Kidney tubule cell (primary cell): ENCODE measurements around the gene CYYR1.
"Not testable (repeated sequence)": the region's sequence is repeated elsewhere in the genome, so short reads cannot be mapped to it uniquely, and the experiment has no call there.

Experiments used
- DNase-seq: peaks from one replicate; pipeline ENCODE4 v3.0.0-alpha.2; 2018; ENCODE audit warnings: low spot score

The CYYR1 gene

DNA sequence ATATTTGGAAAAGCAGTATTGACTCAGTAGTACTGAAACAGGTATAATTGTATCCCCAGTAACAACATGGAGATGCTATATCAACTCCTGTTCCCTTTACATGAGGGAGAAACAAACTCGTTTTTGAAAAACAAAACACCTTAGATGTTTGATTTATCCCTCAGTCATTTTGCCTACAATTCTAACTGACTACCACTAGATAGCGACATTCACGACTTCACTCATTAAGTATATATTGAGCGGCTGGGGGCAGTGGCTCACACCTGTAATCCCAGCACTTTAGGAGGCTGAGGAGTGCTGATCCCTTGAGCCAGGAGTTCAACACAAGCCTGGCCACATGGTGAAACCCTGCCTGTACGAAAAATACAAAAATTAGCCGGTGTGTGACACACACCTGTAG is 83.3 kb downstream of the CYYR1 start:
- no peak for DNase-seq

DNA sequence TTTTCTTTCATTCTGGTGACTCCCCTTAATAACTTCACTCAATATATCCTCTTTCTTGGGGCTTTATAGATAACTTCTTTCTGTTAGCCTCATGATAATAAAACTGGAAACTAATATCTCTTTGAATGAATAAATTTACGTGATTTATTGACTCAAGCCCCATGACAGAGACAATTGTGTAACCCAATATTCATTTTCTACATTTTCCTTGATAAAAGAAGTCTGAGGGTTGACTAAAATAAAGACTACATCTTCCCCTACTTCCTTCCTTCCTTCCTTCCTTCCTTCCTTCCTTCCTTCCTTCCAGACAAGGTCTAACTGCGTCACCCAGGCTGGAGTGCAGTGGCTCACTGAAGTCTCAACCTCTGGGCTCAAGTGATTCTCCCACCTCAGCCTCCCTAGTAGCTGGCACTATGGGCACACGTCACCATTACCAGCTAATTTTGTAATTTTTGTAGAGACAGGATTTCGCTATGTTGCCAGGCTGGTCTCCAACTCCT is 85.1 kb downstream of the CYYR1 start:
- DNase-seq, result no peak

- no peak for DNase-seq
Measured at GRCh38 chr21:26473471-26473870, 99.6 kb downstream of the CYYR1 start.

GRCh38 chr21:26471099-26471471 is 102.0 kb downstream of the CYYR1 start:
- DNase-seq, result no peak

DNA sequence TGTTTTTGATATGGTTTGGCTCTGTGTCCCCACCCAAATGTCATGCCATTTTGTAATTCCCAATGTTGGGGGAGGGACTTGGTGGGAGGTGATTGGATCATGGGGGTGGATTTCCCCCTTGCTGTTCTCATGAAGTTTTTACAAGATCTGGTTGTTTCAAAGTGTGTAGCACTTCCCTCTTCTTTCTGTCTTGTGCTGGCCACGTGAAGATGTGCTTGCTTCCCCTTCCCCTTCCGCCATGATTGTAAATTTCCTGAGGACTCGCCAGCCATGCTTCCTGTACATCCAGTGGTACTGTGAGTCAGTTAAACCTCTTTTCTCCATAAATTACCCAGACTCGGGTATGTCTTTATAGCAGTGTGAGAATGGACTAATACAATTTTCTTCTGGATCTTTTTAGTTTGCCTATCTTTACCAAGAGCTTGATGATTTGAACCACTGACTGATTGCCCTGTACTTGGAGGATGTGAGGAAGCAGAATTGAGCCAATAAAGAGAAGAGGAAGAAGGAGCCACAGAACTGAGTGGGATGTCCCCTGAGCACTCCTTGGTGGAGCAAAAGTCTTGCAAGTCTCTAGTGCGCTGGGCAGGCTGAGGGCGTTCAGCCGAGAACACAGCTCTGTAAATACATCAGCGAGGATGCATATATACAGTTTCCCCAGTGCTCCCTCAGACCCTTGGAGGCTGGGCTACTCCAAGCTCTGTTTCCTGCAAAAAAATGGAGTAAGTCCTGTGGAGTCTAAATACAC is 102.6 kb downstream of the CYYR1 start:
- DNase-seq, result no peak

- peak; percentile 59 for DNase-seq
Measured at GRCh38 chr21:26469789-26470188, 103.3 kb downstream of the CYYR1 start.

DNA sequence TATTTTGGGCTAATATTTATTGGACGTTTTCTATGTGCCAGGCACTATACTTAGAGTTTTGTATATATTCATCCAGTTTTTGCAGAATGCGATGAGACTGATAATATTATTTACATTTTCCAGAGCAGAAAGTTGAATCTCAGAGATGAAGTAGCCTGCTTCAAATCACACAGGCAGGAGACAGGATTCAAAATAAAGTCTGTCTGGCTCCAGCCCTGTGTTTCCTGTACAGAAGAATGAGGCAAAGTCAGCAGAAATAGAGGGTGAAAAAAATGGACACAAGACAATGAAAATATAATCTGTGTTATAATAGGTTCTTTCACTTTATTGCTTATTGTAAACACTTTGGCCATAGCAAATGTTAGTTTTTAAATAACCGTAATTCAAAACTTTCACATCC is 107.2 kb downstream of the CYYR1 start:
- no peak for DNase-seq

DNA sequence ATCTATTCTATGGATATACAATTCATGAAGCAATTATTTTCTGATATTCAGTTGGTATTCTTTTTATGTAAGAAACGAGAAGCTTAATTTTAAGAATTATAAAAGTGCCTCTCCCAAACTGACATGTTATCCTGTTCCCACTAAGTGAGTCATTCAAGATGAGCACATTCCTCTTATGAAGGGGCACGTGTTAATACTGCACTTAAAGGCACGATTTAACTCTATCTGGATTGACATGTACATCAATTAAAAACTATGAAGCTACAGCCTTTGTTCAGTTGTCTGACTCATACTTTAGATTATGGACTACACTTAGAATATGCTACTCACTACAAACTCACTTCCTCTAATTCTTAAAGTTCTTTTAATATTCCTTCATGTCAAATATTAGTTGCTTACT is 111.6 kb downstream of the CYYR1 start:
- no peak for DNase-seq

GRCh38 chr21:26460621-26461020 is 112.5 kb downstream of the CYYR1 start:
- DNase-seq, result no peak

- DNase-seq, result not testable (repeated sequence)
Measured at GRCh38 chr21:26458854-26459253, 114.2 kb downstream of the CYYR1 start.

GRCh38 chr21:26457817-26458216 is 115.3 kb downstream of the CYYR1 start:
- DNase-seq, result no peak

- DNase-seq, result no peak
Measured at GRCh38 chr21:26453267-26453666, 119.8 kb downstream of the CYYR1 start.

GRCh38 chr21:26451081-26451740 is 121.9 kb downstream of the CYYR1 start:
- DNase-seq, result no peak

DNA sequence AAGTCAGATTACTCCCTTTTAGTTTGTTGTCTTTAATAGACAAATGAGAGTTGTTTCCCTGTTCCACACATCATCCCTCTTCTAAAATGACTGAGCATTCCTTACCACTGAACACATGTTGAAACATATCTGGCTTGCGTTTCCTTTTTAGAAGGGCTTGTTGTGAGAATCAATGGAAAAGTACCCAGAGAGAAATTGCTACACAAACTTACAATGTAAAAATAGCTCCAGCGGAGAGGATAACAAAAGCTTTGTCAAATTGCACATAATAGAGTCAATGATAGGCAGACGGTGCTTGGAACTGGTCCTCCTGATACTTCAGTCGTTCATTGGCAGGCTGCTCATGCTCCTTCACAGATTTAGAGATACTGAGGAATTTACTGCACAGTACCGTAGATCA is 123.9 kb downstream of the CYYR1 start:
- DNase-seq, result no peak

GRCh38 chr21:26448751-26449150 is 124.3 kb downstream of the CYYR1 start:
- no peak for DNase-seq

GRCh38 chr21:26447932-26448475 is 125.1 kb downstream of the CYYR1 start:
- DNase-seq, result no peak

DNA sequence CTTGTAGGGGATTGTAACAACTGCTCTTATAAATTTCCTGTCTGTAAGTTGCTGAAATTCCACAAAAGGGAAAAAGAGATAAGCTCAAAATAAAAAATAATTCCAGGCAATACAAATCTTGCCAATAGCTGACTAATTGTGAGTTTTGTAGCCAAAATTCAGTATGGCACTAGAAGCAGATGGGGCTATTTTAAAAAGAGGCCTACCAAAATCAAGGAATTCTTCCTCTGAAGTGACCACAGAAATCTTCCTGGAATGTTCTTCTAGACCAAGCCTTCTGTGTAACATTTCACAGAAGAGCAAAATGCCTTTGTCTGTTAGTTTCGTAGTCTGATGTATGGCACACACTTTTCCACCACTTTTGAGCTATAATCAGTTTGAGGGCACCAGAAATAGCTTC is 127.6 kb downstream of the CYYR1 start:
- DNase-seq, result no peak

- no peak for DNase-seq
Measured at GRCh38 chr21:26444646-26445045, 128.4 kb downstream of the CYYR1 start.

DNA sequence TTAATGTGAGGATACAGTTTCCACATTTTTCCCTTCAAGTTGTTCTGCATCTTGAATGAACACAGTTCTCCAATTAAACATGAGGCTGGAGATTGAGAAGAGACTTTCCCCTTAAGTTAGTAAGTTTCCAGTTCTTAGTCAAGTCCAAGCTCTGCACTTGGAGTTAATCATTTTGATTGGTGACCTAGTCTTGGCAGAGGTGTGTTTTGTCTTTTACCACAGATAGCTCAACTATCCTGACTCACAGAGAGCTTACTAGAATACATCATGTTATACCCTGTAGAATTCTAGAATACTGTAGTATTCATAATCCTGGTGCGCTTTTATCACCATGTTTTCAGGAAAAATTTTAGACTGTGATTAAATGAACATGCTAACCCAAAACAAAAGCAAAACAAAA is 129.2 kb downstream of the CYYR1 start:
- DNase-seq, result peak; percentile 48

GRCh38 chr21:26443291-26443690 is 129.8 kb downstream of the CYYR1 start:
- DNase-seq, result no peak

GRCh38 chr21:26441149-26441548 is 131.9 kb downstream of the CYYR1 start:
- DNase-seq, result no peak

- no peak for DNase-seq
Measured at GRCh38 chr21:26438976-26439375, 134.1 kb downstream of the CYYR1 start.

GRCh38 chr21:26437326-26438009 is 135.6 kb downstream of the CYYR1 start:
- DNase-seq, result peak; percentile 38
